ENCODE results near the gene GPR32. TPM values are rescaled to one million over a fixed set of nuclear protein-coding genes. Genes with fewer than 3 reads are reported as not detected.

The GPR32 gene
- polyA plus RNA-seq, 3 donors, result not detected

- H4K20me1 ChIP-seq (ENCODE audit: insufficient read depth, low read length), result no peaks in the 10 kb centered on the region
- no peak for TF ChIP-seq CTCF (IDR thresholded peaks at IDR 0.05)
- peaks cover 19 to 30% of the 10 kb centered on the region in 2 donors for H3K4me1 ChIP-seq (ENCODE audit: control insufficient read depth in 1 of 2, insufficient read depth in 2 of 2, low read length in 2 of 2)
- H3K9me3 ChIP-seq (replicated peaks in 1 of 2; ENCODE audit: control insufficient read depth in 1 of 2, insufficient read depth in 1 of 2, low read length in 2 of 2), result no peaks in the 10 kb centered on the region
- no peak overlapping the region for H3K27ac ChIP-seq (ENCODE audit: low read depth in 1 of 2, low read length in 2 of 2)
- peaks cover 0 to 8% of the 10 kb centered on the region in 2 donors for H3K27me3 ChIP-seq (ENCODE audit: control insufficient read depth in 2 of 2, insufficient read depth in 2 of 2, low read length in 2 of 2)
- H3K4me3 Mint-ChIP-seq, result no peak overlapping the region
- no peak overlapping the region for H3K4me3 ChIP-seq (replicated peaks in 1 of 3; ENCODE audit: low read depth in 2 of 3, low read length in 3 of 3)
- WGBS (ENCODE audit: insufficient coverage), result 100% methylated on average over 1 of the region's 5 CpGs
- intact Hi-C loops (cut with micrococcal nuclease), result no loop called here
- H3K36me3 Mint-ChIP-seq, result peaks cover 0 to 8% of the 10 kb centered on the region in 2 donors
- peaks cover 31% of the 10 kb centered on the region for H3K4me1 Mint-ChIP-seq
- H3K36me3 ChIP-seq (replicated peaks in 1 of 2; ENCODE audit: control insufficient read depth in 1 of 2, insufficient read depth in 2 of 2, low read length in 2 of 2), result no peaks in the 10 kb centered on the region
- no peak overlapping the region for H3K9ac ChIP-seq (ENCODE audit: insufficient read depth, low read length, poor library complexity, severe bottlenecking)
- peak overlapping the region in 1 of 7 donors; percentile 72 for H3K27ac Mint-ChIP-seq
- peaks cover 10% of the 10 kb centered on the region for H3K79me2 ChIP-seq (ENCODE audit: insufficient read depth, low read length)
- peaks cover 21 to 46% (median 44%) of the 10 kb centered on the region in 3 donors for H3K27me3 Mint-ChIP-seq (ENCODE audit: low read depth in 3 of 3)
- no peak overlapping the region for H2AFZ ChIP-seq (ENCODE audit: insufficient read depth, low read depth, low read length, poor library complexity, severe bottlenecking)
- no peak overlapping the region for H3K4me2 ChIP-seq (replicated peaks; ENCODE audit: extremely low read depth, low read length, poor library complexity, severe bottlenecking)
- peaks cover 0 to 21% (median 9%) of the 10 kb centered on the region in 7 donors for H3K9me3 Mint-ChIP-seq
- DNase-seq, result no peak
Measured at GRCh38 chr19:50729894-50730293, 40.4 kb upstream of the GPR32 start.

GRCh38 chr19:50735869-50736268 lies 34.4 kb upstream of the GPR32 start:
- no peak overlapping the region for H3K4me2 ChIP-seq (replicated peaks; ENCODE audit: extremely low read depth, low read length, poor library complexity, severe bottlenecking)
- H3K27ac Mint-ChIP-seq, result no peak overlapping the region
- TF ChIP-seq CTCF (IDR thresholded peaks at IDR 0.05), result no peak
- peaks cover 17 to 46% (median 18%) of the 10 kb centered on the region in 3 donors for H3K27me3 Mint-ChIP-seq (ENCODE audit: low read depth in 3 of 3)
- H3K36me3 ChIP-seq (replicated peaks in 1 of 2; ENCODE audit: control insufficient read depth in 1 of 2, insufficient read depth in 2 of 2, low read length in 2 of 2), result no peaks in the 10 kb centered on the region
- no peaks in the 10 kb centered on the region for H3K27me3 ChIP-seq (ENCODE audit: control insufficient read depth in 2 of 2, insufficient read depth in 2 of 2, low read length in 2 of 2)
- H3K27ac ChIP-seq (ENCODE audit: low read depth in 1 of 2, low read length in 2 of 2), result no peak overlapping the region
- H4K20me1 ChIP-seq (ENCODE audit: insufficient read depth, low read length), result no peaks in the 10 kb centered on the region
- H3K4me3 Mint-ChIP-seq, result no peak overlapping the region
- H3K9ac ChIP-seq (ENCODE audit: insufficient read depth, low read length, poor library complexity, severe bottlenecking), result no peak overlapping the region
- peaks cover 3% of the 10 kb centered on the region for H3K4me1 Mint-ChIP-seq
- H3K4me1 ChIP-seq (ENCODE audit: control insufficient read depth in 1 of 2, insufficient read depth in 2 of 2, low read length in 2 of 2), result no peaks in the 10 kb centered on the region
- no peak for DNase-seq
- peaks cover 0 to 1% (median 0%) of the 10 kb centered on the region in 7 donors for H3K9me3 Mint-ChIP-seq
- H2AFZ ChIP-seq (ENCODE audit: insufficient read depth, low read depth, low read length, poor library complexity, severe bottlenecking), result no peak overlapping the region
- H3K79me2 ChIP-seq (ENCODE audit: insufficient read depth, low read length), result no peaks in the 10 kb centered on the region
- H3K9me3 ChIP-seq (replicated peaks in 1 of 2; ENCODE audit: control insufficient read depth in 1 of 2, insufficient read depth in 1 of 2, low read length in 2 of 2), result no peaks in the 10 kb centered on the region
- intact Hi-C loops (cut with micrococcal nuclease), result no loop called here
- 80% methylated on average over 3 of the region's 7 CpGs for WGBS (ENCODE audit: insufficient coverage)
- no peak overlapping the region for H3K4me3 ChIP-seq (replicated peaks in 1 of 3; ENCODE audit: low read depth in 2 of 3, low read length in 3 of 3)
- H3K36me3 Mint-ChIP-seq, result no peaks in the 10 kb centered on the region

All from CD14-positive monocyte (primary cell).